ENCODE results near the gene KLC1.
"Not testable (repeated sequence)": the region's sequence is repeated elsewhere in the genome, so short reads cannot be mapped to it uniquely, and the experiment has no call there.

The KLC1 gene

DNA sequence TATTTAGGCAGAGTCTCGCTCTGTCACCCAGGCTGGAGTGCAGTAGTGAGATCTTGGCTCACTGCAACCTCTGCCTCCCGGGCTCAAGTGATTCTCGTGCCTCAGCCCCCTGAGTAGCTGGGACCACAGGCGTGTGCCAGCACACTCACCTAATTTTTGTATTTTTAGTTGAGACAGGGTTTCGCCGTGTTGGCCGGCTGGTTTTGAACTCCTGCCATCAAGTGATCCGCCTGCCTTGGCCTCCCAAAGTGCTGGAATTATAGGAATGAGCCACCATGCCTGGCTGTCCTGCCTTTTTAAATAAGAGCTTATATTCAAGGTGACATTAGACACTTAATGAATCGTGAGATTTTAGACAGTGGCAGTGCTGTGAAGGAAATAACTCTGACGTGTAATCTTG lies 24.3 kb downstream of the KLC1 start:
- DNase-seq; intact Hi-C loops (cut with DNase I): not testable (repeated sequence)

DNA sequence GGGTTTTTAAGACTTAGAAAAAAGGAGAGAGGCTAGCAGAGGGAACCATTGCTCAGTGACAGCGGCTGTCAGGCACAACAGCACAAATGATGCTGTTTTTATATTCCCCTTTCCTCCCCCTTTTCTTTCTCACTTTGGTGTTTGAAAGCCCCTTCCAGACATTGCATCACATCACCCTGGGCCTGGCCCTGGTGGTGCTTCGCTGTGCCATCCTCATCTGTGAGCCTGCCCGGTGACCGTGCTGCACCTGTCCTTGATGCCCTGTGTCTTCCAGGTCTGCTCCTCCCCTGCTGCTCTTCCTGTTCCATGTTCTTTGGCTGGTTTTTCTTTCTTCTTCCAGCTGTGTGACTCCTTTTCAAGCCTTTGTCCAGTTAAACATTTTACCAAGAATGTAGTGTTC lies 24.8 kb downstream of the KLC1 start:
- DNase-seq, result no peak
- intact Hi-C loops (cut with DNase I), result no loop called here

- intact Hi-C loops (cut with DNase I), result no loop called here
- DNase-seq, result no peak
Measured at GRCh38 chr14:103654619-103655018, 25.6 kb downstream of the KLC1 start.

DNA sequence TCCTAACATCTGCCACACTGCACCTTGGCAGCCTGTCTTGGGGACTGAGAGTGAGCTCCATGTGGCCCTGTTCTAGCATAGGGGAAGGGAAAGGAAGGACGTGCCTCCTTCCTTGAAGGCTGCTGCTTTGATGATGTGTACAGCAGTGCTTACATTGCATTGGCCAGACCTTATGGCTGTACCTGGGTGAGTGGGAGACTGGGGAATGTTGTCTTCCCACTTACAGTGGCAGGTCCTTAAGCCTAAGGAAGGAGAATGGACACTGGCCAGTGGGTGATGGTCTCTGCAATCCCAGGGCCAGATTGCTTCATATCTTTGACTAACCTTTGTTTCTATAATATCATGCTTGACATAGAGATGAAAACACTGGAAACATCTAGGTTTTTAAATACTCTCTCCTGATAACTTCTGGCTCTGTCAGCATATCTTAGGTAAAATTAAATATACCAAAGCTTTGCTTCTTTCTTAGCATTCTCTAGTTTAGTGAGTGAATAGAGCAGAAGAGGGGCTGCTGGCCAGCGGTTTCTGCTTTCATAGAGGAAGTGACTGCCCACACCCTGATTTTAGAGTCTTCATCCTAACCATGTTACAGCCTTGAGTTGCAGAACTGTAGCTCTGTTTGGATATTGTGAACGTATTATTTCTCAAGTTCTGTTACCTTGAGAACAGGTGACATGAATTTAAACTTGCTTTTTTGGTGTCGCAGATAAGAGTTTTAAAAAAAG lies 27.2 kb downstream of the KLC1 start:
- no peak for DNase-seq
- intact Hi-C loops (cut with DNase I), result no loop called here

DNA sequence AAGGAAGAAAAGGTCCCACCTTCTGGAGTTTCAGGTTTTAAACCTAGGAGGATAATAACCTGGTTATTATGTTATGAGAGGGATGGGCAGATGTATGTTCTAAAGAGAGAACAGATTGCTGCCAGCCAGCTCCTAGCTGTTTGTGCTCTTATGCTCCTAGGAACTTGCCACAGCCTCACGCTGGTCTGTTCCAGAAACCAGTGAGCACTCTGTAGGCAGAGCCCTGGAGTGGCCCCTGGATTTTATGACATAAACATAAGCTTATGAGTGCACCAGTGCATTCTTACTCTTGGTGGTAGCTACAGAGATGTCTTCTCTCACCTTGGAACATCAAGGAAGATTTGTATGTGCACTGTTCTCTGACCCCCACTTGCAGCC lies 27.7 kb downstream of the KLC1 start:
- intact Hi-C loops (cut with DNase I), result no loop called here
- no peak for DNase-seq

- intact Hi-C loops (cut with DNase I), result no loop called here
- DNase-seq, result no peak
Measured at GRCh38 chr14:103657471-103657870, 28.5 kb downstream of the KLC1 start.

GRCh38 chr14:103659631-103660030 lies 30.6 kb downstream of the KLC1 start:
- intact Hi-C loops (cut with DNase I), result no loop called here
- DNase-seq, result no peak

GRCh38 chr14:103662029-103662428 lies 33.0 kb downstream of the KLC1 start:
- DNase-seq, result no peak
- intact Hi-C loops (cut with DNase I), result no loop called here

- DNase-seq, result no peak
- intact Hi-C loops (cut with DNase I), result no loop called here
Measured at GRCh38 chr14:103662591-103662990, 33.6 kb downstream of the KLC1 start.

GRCh38 chr14:103663506-103663905 lies 34.5 kb downstream of the KLC1 start:
- intact Hi-C loops (cut with DNase I), result no loop called here
- DNase-seq, result no peak

GRCh38 chr14:103667671-103668070 lies 38.7 kb downstream of the KLC1 start:
- intact Hi-C loops (cut with DNase I), result no loop called here
- DNase-seq, result no peak

GRCh38 chr14:103668117-103668516 lies 39.1 kb downstream of the KLC1 start:
- DNase-seq, result no peak
- intact Hi-C loops (cut with DNase I), result no loop called here

DNA sequence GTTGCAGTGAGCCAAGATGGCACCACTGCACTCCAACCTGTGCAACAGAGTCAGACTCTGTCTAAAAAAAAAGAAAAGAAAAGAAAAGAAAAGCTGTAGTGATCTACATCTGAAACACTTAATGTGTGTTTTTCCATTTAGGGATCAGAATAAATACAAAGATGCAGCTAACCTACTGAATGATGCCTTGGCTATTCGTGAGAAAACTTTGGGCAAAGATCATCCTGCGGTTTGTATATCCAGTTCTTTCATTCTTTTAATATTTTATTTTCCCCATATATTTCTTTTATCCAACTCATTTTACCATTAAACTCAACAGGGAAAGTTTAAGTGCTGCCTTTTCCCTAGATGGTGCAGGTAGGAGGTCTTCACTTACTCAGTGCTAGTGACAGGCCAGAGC lies 40.4 kb downstream of the KLC1 start:
- intact Hi-C loops (cut with DNase I), result no loop called here

DNA sequence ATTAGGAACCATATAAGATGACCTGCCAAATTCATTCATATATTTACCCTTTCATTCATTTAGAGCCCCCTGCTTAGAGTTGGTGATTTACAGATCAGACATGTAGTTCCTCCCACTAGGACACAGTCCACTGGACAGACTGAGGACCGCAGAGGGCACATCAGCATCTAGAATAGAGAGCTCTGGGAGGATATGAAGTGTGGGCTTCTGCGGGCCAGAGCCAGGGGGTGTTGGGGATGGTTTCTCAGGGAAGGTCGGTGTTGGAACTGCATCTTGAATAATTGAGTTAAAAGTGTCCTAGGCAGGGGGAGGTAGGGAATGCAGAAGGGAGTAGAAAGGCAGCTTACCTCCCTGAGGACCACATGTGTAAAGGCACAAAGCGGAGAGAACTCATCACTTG lies 42.9 kb downstream of the KLC1 start:
- DNase-seq, result no peak
- intact Hi-C loops (cut with DNase I), result no loop called here

More for the DNA sequence above, 40.4 kb downstream of the KLC1 start:
- no peak for DNase-seq

DNA sequence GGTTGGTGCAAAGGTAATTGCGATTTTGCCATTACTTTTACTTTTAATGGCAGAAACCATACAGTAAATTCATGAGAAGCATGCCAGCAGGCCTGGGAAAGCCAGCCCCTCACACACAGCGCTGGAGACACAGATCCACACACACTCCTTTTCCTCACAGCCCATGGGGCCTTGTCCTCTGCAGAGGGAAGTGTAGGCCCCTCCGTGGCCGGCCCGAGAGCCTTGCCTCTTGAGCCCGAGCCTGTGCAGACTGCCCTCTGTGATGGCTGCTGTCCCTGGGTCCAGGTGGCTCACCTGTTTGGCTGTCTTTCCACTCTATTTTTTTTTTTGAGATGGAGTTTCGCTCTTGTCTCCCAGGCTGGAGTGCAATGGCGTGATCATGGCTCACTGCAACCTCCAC lies 46.9 kb downstream of the KLC1 start:
- intact Hi-C loops (cut with DNase I), result no loop called here
- DNase-seq, result peak in 1 of 42 donors; percentile 22

DNA sequence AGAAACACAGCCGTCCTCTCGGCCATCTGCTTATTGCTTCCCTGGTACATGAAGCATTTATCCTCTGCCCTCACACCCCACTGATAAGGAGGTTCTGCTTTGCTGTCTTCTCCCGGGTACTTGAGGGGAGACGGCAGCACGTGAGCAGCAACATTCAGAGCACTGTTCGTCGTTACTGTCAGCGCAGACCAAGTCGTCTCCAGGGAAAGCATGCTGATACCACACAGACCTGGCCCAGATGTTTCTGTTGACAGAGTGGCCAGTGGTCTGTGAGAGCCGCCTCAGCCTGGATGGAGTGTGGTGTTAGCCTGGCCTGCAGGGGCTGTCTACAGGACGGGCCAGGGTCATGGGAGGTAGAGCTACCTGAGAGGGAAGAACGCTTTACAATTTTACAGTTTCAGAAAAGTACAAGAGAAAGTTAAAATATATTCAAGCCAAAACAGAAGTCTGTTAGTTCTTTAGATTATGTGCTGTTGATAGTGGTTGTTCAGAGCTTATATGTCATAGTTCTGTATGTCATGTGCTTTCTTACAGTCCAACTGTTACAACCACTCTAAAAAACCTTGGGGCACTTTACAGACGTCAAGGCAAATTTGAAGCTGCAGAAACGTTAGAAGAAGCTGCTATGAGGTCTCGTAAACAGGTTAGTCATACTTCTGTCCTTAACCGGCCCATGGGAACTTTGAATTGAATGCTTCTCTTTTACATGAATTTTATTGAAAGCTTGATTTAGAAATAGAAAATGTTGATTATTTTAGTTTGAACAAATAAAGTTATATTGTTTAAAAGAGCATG lies 48.1 kb downstream of the KLC1 start:
- intact Hi-C loops (cut with DNase I), result no loop called here
- peak in 1 of 42 donors; percentile 11 for DNase-seq

- DNase-seq, result peak in 24 of 42 donors; percentile 10 to 69 (median 44)
- intact Hi-C loops (cut with DNase I), result no loop called here
Measured at GRCh38 chr14:103679351-103679750, 50.3 kb downstream of the KLC1 start.

DNA sequence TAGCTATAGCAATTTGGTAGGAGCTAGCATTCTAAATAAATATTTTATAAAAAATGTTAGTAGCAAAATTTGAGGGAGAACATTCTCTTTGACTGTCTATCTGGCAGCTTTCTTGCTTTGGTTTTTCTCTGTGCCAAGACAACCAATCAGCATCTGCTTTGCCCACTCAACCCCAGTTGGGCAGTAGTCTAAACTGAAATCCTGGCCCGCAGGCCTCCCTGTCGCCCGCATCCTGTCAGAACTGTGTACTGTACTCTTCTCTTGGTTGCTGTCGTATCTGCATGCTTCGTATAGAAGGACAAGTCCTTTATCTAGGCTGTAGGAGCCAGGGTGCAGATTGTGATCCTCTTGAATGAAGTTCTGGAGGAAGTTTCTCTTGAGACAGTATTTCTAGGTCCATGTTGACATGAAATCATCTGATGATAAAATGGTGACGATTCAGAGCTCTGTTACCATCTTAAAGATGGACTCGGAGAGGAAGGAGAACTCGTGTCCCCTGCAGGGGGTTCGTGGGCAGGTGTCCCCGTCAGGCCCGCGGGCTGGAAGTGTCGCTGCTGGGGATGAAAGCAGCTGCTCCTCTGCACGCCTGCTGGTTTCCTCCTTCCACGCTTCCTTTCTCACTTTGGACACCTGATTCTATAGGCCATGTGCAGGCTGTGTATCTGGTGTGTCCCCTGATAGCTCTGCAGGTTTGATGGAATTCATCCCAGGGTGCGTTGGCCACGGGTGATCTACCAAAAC lies 51.6 kb downstream of the KLC1 start:
- no peak for DNase-seq
- intact Hi-C loops (cut with DNase I), result no loop called here

- intact Hi-C loops (cut with DNase I), result no loop called here
- no peak for DNase-seq
Measured at GRCh38 chr14:103683139-103683538, 54.1 kb downstream of the KLC1 start.

GRCh38 chr14:103684471-103684870 lies 55.5 kb downstream of the KLC1 start:
- intact Hi-C loops (cut with DNase I), result no loop called here

More at GRCh38 chr14:103684471-103684870, 55.5 kb downstream of the KLC1 start:
- DNase-seq, result peak in 5 of 42 donors; percentile 18 to 57 (median 43)

Measured in head of caudate nucleus (tissue), 42 donors.